NCI-H748 (cell line): Measurements from ENCODE around the gene LRRC43.
"Not testable (repeated sequence)": the region's sequence is repeated elsewhere in the genome, so short reads cannot be mapped to it uniquely, and the experiment has no call there.

Experiments
- DNase-seq: peaks from one replicate; lab custom pipeline; 2025; ENCODE audit not compliant: unreplicated experiment; lab: John Stamatoyannopoulos, UW

LRRC43 gene

DNA sequence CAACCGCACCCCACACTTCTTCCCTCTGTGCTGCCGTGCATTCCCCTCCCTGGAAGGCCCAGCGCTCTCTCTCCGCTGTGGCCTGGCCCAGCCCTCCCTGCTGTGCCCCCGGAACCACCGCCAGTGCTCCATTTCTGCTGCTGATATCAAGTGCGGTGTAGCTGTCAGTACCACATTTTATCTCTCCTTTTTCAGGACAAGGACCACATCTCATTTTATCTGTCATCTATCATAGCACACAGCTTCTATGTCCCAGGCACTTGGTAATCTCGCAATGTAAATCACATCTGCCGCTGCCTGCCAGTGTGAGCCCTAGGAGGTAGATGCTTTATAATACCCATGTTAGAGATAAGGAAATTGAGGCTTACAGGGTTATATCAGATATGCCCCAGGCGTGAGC, 27.2 kb upstream of the LRRC43 start:
- no peak for DNase-seq

DNA sequence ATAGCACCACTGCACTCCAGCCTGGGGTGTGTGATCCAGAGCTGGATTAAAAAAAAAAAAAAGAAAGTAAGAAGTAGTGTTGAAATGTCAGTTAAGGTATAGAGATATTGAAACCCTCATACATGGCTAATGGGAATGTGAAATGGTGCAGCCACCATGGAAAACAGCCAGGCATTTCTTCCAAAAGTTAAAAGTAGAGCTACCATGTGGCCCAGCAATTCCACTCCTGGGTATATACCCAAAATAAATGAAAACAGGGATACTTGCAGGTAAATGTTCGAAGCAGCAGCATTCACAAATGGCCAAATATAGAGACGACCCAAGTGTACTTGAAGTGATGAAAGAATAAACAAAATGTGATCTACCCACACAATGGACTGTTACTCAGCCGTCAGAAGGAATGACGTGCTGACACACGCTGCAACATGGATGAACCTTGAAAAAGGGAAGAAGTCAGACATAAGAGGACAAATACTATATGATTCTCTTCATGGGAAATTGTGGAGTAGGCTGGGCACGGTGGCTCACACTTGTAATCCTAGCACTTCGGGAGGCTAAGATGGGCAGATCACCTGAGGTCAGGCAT, 24.1 kb upstream of the LRRC43 start:
- DNase-seq: no peak

DNA sequence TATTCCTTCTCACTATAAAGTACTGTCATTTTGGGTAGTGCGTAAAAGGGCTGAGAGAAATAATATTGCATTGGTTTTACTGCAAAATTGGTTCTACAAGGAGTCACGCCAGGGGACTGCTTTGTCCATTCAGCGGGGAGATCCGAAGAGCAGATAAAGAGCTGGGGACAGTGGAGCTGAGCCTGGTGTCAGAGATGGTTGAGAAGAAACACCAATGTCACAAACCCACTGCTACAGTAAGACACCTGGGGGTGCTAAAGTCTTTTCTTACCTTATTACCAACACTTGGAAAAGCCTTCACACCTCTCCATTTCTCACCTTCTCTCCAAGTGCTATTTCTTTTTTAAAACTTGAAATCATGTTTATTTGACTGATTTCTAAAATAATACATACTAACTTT, 23.0 kb upstream of the LRRC43 start:
- DNase-seq: no peak

DNA sequence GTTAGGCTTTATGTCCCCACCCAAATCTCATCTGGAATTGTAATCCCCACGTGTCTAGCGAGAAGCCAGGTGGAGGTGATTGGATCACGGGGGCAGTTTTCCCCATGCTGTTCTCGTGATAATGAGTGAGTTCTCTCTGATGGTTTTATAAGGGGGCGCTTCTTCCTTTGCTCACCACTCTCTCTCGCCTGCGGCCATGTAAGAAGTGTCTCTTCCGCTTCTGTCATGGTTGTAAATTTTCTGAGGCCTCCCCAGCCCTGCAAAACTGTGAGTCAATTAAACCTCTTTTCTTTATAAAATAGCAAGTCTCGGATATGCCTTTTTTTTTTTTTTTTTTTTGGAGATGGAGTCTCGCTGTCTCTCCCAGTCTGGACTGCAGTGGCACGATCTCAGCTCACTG, 22.2 kb upstream of the LRRC43 start:
- DNase-seq: no peak

DNA sequence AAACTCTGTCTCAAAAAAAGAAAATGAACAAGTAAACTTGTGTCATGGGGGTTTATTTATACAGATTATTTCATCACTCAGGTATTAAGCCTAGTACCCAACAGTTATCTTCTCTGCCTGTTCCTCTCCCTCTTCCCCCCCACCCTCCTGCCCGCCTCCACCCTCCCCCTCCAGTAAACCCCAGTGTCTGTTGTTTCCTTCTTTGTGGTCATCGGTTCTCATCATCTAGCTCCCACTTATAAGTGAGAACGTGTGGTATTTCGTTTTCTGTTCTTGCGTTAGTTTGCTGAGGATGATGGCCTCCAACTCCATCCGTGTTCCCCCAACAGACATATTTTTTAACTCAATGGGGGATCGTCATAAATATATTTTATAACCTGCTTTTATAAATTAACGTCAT, 21.2 kb upstream of the LRRC43 start:
- no peak for DNase-seq

DNA sequence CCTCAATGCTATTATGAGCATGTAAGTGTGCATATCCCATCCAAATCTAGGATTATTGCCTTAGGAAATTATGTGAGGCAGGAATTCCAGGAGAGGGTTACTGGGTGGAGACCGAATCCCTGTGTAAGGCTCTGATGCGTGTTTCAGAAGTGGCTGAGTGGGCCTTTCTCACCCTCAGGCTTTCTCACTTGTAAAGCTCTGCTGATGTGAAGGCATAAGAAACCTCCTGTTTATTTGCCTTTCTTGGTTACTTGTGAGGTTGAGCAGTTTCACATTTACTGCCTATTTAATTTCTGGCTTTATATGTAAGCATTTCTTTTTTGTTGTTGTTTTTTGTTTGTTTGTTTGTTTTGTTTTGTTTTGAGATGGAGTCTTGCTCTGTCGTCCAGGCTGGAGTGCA, 19.9 kb upstream of the LRRC43 start:
- no peak for DNase-seq

DNA sequence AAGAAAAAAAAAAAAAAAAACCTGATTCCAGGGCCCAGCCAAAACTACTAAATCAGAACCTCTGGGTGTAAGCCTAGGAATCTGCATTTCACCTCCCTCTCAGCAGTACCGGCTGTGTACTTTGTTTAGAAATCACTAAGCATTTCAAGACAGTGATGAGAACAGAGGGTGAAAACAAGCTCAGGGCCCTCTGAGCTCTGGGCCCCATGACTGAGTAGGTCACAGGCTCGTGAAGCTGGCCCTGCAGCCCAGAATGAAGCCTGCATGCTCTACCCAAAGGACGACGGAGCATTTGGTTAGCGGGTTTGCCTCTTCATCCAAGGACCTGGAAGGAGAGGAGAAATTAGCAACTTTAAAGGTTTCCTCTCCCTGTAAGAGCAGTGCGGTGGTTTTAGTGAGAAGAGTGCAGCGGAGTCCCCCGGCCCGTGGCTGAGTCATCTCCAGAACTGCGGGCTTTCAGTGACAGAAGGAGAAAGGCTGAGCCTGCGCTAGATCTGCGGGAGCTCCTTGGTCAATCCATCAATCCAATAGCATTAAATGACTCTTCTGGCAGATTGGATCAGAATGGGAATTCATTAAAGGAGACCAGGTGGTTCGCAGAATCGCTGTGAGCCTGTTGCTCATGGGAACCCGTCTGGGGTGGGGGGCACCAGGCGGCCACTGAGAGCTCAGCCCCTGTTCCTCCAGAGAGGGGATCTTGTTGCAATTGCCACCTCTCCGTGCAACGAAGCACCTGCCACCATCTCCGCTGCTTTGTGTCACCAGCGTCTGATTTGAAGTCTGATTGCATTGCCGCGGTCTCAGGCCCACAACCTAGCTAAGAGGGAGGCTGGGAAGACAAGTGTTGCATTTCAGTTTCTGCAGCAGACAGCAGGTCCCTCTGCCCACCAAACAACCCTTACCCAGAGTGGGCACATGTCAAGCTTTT, 16.2 kb upstream of the LRRC43 start:
- no peak for DNase-seq

DNA sequence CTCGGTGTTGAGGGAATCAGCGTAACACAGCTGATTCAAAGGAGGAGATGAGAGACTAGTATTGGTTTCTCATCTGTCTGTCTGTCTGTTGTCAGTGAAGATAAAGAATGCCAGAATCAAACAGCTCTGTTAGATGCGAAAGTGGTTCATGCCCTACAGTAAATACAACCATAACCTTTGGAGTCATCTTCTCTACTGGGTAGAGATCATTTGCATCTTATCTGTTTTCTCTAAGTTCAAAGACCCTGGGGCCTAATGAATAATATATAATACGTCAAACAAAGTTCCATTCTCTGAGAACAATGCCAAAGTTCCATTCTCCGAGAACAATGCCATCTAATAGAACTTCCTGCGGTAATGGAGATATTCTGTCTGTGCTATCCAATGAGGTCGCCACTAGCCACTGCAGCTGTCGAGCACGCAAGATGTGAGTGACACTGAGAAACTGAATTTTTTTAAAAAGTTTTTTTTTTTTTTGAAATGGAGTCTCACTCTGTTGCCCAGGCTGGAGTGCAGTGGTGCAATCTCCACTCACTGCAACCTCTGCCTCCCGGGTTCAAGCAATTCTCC, 15.5 kb upstream of the LRRC43 start:
- no peak for DNase-seq

DNA sequence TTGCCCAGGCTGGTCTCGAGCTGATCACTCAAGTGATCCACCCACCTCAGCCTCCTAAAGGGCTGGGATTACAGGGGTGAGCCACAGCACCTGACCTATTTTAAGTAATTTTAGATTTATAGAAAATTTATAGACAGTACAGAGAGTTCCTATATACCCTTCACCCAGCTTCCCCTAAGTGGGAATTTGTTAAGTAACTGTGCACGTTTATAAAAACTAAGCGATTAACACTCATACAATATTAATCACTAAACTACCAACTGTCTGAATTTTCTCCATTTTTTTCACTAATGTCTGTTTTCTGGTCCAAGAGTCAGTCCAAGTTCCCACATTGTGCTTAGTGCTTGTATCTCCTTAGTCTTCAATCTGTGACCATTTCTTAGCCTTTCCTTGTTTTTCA, 14.4 kb upstream of the LRRC43 start:
- no peak for DNase-seq

DNA sequence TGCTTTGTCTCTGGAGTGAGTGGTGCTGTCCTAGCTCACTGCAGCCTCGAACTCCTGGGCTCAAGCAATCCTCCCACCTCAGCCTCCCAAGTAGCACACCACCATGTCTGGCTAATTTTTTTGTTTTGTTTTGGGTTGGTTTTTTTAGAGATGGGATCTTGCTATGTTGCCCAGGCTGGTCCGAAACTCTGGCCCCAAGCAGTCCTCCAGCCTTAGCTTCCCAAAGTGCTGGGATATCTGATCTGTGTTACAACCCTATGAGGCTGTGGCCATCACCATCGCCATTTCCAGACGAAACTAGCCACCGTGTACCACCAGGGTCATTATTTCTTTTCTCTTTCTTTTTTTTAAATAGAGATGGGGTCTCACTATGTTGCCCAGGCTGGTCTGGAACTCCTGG, 11.5 kb upstream of the LRRC43 start:
- DNase-seq: no peak

DNA sequence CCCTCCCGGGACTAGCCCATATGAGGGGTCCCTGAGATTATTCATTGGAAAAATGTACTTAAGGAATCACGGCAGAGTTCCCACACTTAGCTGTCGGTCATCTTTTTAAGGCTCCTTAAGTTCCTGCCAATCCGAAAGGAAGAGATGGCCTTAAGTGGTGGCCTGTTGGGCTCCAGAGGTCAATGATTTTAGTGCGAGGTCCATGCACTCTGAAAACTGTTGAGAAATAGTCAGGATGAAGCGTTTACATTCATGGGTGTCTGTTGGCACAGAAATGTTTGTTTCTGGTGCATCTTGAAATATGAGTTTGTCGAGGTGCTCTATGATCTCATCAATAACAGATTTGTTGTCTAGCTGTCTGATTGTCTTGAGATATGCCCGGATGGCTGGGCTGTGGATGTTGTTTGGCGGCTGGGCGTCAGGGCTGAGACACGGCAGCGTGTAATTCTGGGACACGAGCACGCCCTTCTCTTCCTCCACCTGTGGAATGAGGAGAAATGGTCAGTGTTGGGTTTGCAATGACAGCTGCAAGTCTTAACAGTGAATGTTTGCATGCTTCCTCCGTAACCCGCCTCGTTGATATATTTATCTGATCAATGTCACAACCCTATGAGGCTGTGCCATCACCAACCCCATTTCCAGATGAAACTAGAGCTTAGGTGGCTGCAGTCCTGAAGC, 10.5 kb upstream of the LRRC43 start:
- DNase-seq: no peak

DNA sequence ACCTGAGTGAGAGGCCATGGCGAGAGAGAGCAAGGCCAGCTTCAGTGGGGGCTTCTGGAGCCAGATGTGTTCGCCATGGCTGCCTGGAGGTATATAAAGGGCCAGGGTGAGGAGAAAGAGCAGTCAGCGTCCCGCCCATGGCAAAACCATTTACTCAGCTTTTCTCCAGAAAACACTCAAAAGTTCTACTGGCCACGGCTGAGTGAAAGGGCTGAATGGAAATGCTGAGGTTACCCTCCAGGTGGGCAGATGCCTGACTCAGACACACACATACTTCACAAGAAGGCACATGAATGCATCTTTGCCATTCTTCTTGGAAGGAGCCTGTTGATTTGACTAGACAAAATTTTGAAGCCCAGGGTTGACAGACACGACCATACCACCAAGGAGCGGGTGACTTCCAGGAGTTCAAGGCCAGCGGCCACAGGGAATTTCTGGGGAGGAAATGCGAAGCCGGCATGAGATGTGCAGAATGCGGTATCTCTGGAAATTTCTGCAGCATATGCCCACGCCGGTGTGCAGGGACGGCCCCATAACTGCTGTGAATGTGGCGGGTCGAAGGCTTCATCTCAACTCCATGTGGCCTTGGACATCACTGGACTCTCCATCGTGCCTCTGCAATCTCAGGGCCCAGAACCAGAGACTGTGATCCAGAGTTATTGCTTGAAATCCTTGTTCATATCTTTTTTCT, 8.6 kb upstream of the LRRC43 start, which contains the start of gene IL31:
TSS of gene IL31 (minus strand) at position 67 of the 691 bp plus-strand sequence. CDS start at position 18, 49 bp downstream.
- DNase-seq: no peak

DNA sequence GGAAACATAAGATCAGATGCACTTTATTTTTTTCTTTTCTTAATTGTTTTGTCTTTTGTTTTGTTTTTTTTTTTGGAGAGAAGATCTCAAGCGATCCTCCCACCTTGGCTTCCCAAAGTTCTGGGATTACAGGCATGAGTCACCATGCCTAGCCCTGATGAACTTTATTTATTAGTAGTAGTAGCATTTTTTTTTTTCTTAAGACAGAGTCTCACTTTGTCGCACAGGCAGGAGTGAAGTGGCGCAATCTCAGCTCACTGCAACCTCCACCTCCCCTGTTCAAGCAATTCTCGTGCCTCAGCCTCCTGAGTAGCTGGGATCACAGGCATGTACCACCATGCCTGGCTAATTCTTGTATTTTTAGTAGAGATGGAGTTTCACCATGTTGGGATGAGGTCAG, 6.5 kb upstream of the LRRC43 start:
- DNase-seq: not testable (repeated sequence)

DNA sequence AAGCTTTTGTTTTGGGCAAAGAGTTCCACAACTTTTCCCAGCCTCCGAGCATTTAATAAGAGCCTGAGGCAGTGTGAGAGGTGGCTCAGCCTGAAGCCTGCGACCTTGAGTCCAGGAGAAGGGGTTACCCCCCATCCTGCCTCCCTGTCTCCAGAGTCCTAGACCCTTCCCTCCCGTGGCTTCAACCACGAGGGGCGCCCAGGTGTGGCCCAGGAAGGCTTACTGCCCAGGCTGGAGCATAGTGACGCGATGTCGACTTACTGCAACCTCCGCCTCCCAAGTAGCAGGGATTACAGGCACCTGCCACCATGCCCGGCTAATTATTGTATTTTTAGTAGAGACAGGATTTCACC, 641 bp downstream of the LRRC43 start:
- no peak for DNase-seq

DNA sequence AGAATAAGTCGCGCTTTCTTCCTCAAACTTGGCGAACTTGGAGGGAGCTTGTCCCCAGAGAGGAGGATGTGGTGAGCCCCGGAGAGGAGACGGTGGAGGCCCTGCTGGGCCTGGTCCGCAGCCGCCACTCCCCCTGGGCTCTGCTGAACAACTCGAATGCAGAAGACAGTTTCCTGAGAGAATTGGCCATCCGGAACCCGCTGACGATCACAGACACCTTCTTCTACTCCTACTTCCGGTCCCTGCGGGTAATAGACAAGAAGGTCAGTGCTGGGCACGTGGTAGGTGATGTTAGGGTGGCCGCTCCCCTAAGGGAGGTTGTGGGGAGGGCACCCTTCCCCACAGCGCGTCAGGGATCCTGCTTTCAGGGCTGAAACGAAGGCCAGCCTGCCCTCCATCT, 1.6 kb downstream of the LRRC43 start:
- no peak for DNase-seq

DNA sequence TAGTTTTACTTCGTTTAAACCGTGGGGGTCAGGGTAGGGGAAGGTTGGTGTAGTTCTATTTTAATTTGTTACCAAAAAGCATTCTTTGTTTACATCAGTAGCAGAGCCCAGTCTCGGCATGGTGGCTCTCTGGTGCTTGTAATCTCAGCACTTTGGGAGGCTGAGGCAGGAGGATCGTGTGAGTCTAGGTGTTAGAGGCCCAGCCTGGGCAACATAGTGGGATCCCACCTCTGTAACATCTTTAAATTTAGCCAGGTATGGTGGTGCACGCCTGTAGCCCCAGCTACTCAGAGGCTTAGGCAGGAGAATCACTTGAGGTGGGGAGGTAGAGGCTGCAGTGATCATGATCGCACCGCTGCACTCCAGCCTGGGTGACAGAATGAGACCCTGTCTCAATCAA, 2.2 kb downstream of the LRRC43 start:
- no peak for DNase-seq

DNA sequence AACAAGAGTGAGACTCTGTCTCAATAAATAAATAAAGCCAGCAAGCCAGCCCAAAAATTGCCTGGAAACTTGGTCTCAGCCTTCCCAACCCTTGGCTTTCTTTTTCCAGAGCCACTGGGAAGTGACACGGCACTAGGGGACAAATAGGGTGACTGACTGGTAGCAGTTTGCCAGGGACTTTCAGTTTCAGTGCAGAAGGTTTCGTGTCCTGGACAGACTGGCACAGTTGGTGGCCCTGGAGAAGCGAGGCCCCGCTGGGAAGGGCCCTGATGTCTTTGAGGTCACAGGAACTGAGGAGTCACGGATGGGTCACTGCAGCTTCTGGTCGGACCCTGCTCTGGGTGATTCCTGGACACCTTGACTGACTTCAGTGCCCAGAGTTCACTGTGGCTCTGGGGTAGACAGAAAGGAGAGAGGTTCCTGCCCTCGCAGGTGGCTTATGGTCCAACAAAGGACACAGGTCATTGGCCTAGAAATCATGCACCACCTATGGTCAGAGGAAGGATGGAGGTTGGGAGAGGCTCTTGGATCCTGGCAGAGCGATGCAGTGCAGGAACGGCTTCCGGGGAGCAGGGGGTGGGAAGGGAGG, 2.7 kb downstream of the LRRC43 start:
- DNase-seq: no peak

DNA sequence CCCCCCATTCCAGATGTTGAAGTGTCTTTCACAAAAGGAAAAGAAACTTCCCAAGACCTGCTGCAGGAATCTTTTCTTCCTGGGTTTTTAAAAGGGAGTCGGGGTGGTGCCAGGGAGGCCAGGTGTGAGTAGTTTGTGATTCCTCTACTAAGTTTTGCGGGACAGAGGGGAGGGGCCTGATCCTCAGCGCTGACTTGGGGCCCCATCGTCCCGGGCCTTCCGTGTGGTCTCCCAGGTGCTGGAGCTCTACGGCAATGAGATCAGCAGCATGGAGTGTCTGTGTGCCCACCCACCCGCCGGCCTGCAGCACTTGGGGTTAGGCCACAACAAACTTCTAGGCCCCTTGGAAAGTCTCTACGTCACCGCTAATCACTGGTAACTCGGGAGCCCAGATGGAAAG, 4.5 kb downstream of the LRRC43 start:
- DNase-seq: no peak

DNA sequence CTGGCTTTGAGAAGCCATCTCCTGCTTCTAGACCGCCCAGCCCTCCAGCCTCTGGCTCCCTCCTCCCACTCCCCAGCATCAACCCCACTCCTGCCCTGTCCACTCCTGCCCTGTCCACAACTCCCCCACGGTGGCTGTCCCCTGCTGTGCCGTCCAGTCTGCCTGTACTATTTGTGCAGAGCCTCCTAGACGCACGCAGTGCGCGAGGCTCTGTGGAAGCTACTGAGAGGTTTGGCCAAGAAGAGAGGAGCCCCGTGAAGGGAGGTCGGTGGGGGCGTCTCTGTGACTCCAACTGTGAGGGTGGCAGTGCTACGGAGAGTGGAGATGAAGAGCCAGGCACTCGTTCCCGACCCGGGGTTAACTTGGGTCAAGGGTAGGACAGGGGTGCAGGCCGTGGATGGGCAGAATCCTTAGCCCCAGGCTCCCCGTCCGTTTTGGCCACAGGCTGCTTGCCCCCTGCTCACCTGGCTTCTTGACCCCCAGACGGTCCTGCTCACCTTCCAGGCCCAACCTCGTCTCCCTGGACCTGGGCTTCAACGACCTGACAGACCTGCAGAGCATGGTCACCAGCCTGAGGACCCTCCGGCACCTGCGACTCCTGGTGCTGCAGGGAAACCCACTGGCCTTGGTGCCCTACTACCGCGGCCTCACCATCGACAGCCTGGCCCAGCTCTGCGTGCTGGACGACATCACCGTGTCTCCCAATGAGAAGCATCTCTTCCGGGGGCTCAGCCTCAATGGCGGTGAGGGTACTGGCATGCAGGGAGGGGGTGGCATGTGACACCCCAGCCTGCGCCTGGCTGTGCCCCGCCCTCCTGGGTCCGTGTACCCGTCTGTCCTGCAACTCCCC, 6.9 kb downstream of the LRRC43 start:
- no peak for DNase-seq
